GM19025 (cell line): ENCODE results near the gene ZPBP2.
"Not testable (repeated sequence)": the region's sequence is repeated elsewhere in the genome, so short reads cannot be mapped to it uniquely, and the experiment has no call there.

Experiments used
- ATAC-seq: cut with Tn5 transposase; IDR thresholded peaks from one replicate; pipeline ENCODE4 v1.9.1; 2021; ENCODE audit warnings: mild to moderate bottlenecking, low read depth, moderate library complexity; ENCODE audit not compliant: unreplicated experiment

ZPBP2 gene

GRCh38 chr17:39867880-39868553, at the start of gene ZPBP2:
Gene ZPBP2, plus strand, starts transcription at chr17:39868202. Its CDS starts 153 bp downstream, at chr17:39868355.
- no peak for ATAC-seq

DNA sequence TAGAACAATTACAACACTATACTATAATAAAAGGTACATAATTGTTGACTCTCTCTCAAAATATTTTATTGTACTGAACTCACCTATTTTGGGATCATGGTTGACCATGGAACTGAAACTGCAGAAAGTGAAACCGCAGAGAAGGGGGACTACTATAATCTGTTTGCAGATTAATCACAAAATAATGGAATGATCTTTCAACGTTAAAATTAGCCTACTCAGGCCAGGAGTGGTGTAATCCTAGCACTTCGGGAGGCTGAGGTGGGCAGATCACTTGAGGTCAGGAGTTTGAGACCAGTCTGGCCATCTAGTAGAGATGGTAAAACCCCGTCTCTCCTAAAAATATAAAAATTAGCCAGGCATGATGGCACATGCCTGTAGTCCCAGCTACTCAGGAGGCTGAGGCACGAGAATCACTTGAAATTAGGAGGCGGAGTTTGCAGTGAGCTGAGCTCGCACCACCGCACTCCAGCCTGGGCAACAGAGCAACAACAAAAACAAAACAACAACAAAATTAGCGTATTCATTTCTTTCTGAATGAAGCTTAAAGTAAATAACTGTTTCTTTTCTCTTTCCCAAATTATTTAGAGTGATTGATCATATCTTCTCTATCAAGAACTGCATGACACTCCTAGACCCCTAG, 49.5 kb upstream of the ZPBP2 start:
- ATAC-seq: no peak

GRCh38 chr17:39820541-39820940, 47.5 kb upstream of the ZPBP2 start:
- no peak for ATAC-seq

DNA sequence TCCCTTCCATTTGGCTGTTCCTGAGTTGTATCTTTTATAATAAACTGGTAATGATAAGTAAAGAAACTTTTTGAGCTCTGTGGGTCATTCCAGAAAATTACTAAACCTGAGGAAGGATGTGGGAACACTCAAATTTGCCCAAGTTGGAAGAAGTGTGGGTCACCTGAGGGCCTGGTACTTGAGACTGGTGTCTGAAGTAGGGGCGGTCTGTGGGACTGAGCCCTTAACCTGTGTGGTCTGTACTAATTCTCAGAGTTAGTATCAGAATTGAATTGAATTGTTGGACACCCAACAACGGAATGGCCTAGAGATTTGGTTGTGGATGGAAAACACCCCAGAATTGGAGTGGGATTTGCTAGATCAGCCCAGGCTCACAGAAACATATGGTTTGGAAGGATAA, 47.0 kb upstream of the ZPBP2 start:
- ATAC-seq: no peak

- no peak for ATAC-seq
These were observed 46.0 kb upstream of the ZPBP2 start for GRCh38 chr17:39822051-39822451.

DNA sequence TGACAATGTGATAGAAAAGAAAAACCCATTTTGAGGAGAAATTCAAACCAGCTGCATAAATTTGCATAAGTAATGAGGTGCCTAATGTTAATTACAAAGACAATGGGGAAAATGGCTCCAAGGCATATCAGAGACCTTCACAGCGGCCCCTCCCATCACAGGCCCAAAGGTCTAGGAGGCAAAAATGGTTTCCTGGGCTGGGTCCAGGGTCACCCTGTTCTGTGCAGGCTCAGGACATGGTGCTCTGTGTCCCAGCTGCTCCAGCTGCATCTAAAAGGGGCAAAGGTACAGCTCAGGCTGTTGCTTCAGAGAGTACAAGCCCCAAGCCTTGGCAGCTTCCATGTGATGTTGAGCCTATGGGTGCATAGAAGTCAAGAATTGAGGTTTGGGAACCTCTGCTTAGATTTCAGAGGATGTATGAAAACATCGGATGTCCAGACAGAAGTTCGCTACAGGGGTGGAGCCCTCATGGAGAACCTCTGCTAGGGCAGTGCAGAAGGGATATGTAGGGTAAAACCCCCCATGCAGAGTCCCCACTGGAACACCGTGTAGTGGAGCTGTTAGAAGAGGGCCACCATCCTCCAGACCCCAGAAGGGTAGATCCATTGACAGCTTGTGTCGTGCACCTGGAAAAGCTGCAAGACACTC, 44.5 kb upstream of the ZPBP2 start:
- ATAC-seq: no peak

GRCh38 chr17:39826334-39826733, 41.7 kb upstream of the ZPBP2 start:
- ATAC-seq: no peak

DNA sequence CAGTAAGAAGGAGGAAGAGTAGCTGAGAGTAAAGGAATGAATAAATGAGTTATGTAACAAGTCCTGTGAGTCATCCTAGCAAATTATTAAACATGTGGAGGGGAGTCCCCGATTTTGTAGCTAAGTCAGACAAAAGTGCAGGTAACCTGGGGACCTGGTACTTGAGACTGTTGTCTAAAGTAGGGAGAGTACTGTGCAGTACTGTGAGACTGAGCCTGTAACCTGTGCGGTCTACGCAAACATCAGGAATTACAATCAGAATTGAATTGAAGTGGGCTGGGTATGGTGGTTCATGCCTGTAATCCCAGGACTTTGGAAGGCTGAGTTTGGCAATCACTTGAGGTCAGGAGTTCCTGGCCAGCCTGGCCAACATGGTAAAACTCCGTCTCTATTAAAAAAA, 39.6 kb upstream of the ZPBP2 start:
- no peak for ATAC-seq

GRCh38 chr17:39831588-39831987, 36.4 kb upstream of the ZPBP2 start:
- no peak for ATAC-seq

DNA sequence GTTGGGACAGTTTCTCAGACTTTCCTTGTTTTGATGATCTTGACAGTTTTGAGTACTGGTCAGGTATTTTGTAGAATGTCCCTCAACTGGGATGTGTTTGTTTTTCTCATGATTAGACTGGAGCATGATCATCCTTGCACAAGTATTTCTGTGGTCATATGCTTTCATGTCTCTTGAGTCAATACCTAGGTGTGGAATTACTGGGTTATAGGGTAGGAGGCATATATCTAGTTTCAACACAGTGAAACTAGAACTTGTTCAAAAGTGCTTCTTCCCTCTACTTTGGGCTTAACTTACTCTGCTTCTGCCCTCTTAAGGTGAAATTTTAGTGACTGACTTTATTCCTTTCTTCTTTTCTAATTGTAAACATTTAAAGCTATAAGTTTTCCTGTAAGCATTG, 34.0 kb upstream of the ZPBP2 start:
- no peak for ATAC-seq

DNA sequence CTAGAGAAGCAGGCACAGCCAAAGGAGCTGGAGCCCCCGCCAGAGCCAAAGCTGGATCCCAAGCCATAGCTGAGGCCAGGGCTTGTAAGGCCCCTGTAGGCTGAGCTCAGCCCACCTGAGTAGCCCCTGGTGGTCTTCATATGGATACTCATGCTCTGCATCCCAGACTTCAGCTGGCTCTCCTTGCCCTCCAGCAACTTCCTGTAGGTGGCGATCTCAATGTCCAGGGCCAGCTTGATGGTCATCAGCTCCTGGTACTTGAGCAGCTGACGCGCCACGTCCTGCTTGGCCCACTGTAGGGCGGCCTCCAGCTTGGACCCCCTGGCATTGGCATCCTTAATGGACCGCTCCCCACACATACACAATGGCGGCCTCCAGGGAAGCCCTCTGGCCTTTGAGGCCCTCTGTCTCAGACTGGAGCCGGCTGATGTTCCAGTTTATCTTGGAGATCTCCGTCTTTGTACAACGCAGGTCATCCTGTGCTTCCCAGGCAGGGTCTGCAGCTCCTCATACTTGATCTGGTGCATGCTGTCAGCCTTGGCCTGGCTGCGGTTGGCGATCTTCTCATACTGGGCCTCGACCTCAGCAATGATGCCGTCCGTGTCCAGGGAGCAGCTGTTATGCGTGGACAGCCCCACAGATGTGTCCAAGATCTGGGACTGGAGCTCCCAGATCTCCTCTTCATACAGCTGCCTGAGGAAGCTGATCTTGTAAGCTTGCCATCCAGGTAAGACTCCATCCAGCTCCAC, 32.8 kb upstream of the ZPBP2 start:
- no peak for ATAC-seq

- ATAC-seq: no peak
These were observed 31.9 kb upstream of the ZPBP2 start for GRCh38 chr17:39836117-39836516.

GRCh38 chr17:39838057-39838456, 29.9 kb upstream of the ZPBP2 start:
- no peak for ATAC-seq

DNA sequence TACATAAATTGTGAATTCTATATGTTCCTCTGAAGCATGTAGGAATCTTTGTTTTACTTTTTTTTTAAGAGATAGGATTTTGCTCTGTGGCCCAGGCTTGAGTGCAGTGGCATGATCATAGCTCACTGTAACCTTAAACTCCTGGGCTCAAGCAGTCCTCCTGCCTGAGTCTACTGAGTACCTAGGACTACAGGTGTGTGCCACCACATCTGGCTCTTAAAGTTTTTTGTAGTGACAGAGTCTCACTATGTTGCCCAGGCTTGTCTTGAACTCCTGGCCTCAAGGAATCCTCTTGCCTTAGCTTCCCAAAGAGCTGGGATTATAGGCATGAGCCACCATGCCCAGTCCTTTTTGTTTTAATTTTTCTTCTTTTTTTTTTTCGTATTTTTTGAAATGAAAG, 29.2 kb upstream of the ZPBP2 start:
- ATAC-seq: no peak

GRCh38 chr17:39841134-39841683, 26.8 kb upstream of the ZPBP2 start:
- ATAC-seq: no peak

DNA sequence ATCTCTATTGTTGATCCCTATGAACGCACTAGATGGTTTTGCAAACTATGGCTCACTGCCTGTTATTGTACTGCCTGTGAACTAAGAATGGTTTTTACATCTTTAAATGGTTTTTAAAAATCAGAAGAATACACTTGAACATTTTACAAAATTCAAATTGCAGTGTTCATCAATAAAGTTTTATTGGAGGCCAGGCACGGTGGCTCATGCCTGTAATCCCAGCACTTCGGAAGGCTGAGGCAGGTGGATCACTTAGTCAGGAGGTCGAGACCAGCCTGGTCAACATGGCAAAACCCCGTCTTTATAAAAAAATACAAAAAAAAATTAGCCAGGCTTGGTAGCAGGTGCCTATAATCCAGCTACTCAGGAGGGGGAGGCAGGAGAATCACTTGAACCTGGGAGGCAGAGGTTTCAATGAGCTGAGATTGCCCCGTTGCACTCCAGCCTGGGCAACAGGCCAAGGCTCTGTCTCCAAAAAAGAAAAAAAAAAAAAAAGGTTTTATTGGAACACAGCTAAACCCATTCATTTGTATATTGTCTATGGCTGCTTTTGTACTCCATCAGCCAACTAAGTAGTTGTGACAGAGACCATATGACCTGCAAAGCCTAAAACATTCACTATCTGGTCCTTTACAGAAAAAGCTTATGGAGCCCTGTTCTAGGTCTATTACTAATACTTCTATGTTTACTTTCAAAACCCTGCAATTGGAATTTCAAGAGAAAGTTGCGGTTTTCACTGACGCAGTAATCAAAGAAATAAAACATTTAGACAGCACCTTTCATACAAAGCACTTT, 22.8 kb upstream of the ZPBP2 start:
- no peak for ATAC-seq

DNA sequence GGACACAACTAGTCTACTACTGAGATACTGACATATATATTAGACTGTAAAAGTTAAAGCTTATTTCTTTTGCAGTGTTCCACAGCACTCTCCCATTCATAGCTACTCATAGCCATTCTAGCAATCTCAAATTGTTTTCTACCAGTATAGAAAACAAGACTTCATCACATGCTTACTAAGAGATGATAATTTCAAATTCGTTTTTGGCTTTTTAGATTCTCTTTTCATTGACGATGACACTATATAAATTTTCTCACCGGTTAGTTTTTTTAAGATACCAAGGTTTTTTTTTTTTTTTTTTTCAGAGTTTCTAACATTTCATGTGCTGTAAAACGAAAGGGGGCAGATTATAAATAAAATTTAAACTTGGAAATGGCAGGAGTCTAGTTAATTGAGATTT, 21.8 kb upstream of the ZPBP2 start:
- ATAC-seq: no peak

GRCh38 chr17:39848600-39848999, 19.4 kb upstream of the ZPBP2 start:
- no peak for ATAC-seq

DNA sequence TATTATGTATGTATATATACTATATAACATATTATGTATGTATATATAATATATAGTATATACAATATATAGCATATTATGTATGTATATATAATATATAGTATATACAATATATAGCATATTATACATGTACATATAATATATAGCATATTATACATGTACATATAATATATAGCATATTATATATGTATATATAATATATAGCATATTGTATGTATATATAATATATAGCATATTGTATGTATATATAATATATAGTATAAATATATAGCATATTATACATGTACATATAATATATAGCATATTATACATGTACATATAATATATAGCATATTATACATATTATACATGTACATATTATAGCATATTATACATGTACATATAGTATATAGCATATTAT, 17.8 kb upstream of the ZPBP2 start:
- ATAC-seq: not testable (repeated sequence)

DNA sequence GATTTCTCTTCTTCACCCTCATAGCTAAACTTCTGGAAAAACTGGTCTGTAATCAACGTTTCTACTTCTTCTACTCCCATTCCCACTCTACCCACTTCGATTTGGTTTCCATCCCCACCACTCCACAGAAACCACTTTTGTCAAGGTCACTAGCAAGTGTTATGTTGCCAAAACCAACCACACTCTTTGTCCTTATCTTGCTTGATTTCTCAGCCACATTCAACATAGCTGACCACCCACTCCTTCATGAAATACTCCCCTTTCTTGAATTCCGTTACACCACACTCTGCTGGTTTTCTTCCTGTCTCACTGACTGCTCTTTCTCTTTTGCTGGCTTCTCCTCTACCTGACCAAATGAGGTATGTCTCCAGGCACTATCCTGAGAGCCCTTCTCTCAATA, 15.8 kb upstream of the ZPBP2 start:
- no peak for ATAC-seq
